Activated B cell treated with CpG ODN at 0.5 μM for 24 hours (primary cell): ENCODE data around the gene VSTM4. TPM values are rescaled to one million over a fixed set of nuclear protein-coding genes. Genes with fewer than 3 reads are reported as not detected.

ENCODE experiments used
- ATAC-seq: fragments of 200-7000 bp; cut with Tn5 transposase; one replicate; pipeline ENCODE4 v1.10.0; 2021; ENCODE audit warnings: low read depth, mild to moderate bottlenecking, moderate library complexity
- CTCF ChIA-PET: fragments of 350-600 bp; sonication (Branson Sonifier 250); formaldehyde crosslinking; loops from one replicate; lab custom pipeline; 2021; ENCODE audit warnings: antibody characterized with exemption; lab: Charles Lee
- POLR2A ChIA-PET: fragments of 350-600 bp; sonication (Branson Sonifier 250); formaldehyde crosslinking; loops from one replicate; lab custom pipeline; 2021; ENCODE audit warnings: antibody characterized with exemption; lab: Charles Lee
- DNase-seq: peaks from one replicate; pipeline ENCODE4 v3.0.0; 2022
- H3K27ac Mint-ChIP-seq: one replicate; pipeline ENCODE4 v1.8.0; 2020; ENCODE audit warnings: mixed read lengths
- H3K27me3 Mint-ChIP-seq: one replicate; pipeline ENCODE4 v1.8.0; 2021; ENCODE audit warnings: mixed read lengths
- H3K36me3 Mint-ChIP-seq: one replicate; pipeline ENCODE4 v1.8.0; 2021; ENCODE audit warnings: low read depth, mixed read lengths
- H3K4me1 Mint-ChIP-seq: one replicate; pipeline ENCODE4 v1.8.0; 2021; ENCODE audit warnings: mixed read lengths
- H3K4me3 Mint-ChIP-seq: one replicate; pipeline ENCODE4 v1.8.0; 2020; ENCODE audit warnings: mild to moderate bottlenecking, mixed read lengths
- H3K9me3 Mint-ChIP-seq: one replicate; pipeline ENCODE4 v1.8.0; 2020; ENCODE audit warnings: mixed read lengths
- CTCF ChIP-seq: fragments of 200-600 bp; IDR thresholded peaks from one replicate; pipeline ENCODE4 v1.8.0; 2022; ENCODE audit warnings: antibody characterized with exemption, mild to moderate bottlenecking
- intact Hi-C: fragments of 100-400 bp; cut with micrococcal nuclease; formaldehyde crosslinking; loops from one replicate; pipeline ENCODE4 v1.15.1; 2024
- total RNA-seq: library from RNA; stranded (reverse); gene quantifications from 2 replicates; pipeline ENCODE4 v1.2.3, GENCODE V29; 2022

VSTM4 gene
- total RNA-seq, 1 donor from 2014 or later, result not detected

DNA sequence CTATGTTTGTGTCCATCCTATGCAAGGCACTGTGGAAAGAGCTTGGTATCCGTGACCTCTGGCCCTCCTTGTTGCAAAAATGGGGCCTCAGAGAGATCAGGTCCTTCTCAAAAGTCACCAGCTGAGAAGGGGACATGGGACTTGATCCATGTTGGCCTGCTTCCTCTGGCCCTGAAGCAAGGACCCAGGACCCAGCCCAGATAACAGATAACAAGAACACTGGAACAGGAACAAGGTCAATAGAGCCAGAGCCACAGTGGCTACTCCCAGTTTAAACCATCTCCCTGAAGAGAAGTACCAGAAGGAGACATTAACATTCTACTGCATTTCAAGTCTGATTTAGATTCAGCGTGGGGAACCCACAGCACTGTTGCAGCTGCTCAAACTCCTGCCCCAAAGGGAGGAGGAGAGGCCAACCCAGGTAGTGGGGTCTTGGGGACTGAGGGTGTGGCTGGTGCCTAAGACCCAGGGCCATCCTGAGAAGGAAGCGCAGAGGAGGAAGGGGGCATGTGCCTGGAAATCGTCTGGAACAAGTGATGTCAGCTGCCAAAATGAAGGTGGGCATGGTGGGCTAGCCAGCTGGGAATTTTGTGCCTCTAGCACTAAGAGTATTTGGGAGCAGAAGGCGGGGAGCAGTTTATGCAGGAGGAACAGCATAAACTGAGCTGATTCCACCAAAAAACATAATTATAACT lies 61.2 kb downstream of the VSTM4 start:
- peaks cover 16% of the 10 kb centered on the region for H3K27me3 Mint-ChIP-seq
- ChIA-PET POLR2A (no interaction called here), CTCF (no interaction called here)
- no peak overlapping the region for H3K4me3 Mint-ChIP-seq
- no peak for DNase-seq
- no peak for TF ChIP-seq CTCF
- H3K9me3 Mint-ChIP-seq, result no peaks in the 10 kb centered on the region
- ATAC-seq, result no peak
- H3K27ac Mint-ChIP-seq, result no peak overlapping the region
- H3K4me1 Mint-ChIP-seq, result no peaks in the 10 kb centered on the region
- no peaks in the 10 kb centered on the region for H3K36me3 Mint-ChIP-seq
- intact Hi-C loops, result no loop called here

DNA sequence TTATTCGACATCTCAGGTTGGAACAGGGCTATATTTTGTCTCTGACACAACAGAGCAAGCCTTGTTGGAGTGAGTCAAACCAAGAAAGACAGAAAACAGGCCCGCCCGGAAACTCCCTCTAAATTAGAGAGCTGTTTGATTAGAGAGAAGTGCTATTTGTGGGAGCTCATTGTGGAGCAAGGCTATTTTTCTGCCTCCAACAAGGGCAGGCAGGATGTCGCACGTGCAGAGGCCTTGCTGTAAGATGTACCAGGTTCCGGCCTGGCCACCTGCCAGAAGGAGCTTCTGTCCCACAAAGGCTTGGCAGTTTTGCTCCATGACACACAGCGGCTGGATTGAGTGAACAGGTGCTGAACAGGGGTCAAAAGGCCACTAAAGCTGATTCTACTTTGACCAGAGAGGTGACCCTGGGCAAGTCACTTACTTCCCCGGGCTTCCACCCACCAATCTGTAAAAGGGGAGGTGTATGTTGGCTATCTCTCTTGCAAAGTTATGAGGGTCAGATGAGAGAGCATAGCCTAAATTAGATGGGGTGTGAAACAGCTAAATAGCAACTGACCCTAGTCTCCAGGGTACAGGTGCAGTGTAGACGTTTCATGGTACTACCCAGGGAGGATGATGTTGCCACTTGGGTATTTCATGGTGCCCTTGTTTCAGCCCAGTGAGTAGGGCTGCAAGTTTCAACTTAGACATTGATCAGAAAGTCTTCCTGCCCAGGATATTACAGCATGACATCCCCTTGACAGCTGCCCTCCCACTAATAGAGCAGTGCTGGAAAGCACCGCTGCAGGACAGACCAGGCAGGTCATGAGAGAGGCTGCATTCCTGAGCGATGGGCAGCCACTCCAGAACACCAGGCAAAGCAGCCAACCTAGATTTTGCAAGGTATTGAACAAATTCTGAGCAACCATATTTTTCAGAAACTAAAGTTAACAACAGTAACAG lies 62.0 kb downstream of the VSTM4 start:
- Mint-ChIP-seq H3K36me3 (no peaks in the 10 kb centered on the region), H3K27ac (no peak overlapping the region), H3K4me1 (no peaks in the 10 kb centered on the region), H3K9me3 (no peaks in the 10 kb centered on the region), H3K27me3 (peaks cover 16% of the 10 kb centered on the region), H3K4me3 (no peak overlapping the region)
- no peak for ATAC-seq
- intact Hi-C loops, result no loop called here
- TF ChIP-seq CTCF, result no peak
- ChIA-PET CTCF (no interaction called here), POLR2A (no interaction called here)
- no peak for DNase-seq

DNA sequence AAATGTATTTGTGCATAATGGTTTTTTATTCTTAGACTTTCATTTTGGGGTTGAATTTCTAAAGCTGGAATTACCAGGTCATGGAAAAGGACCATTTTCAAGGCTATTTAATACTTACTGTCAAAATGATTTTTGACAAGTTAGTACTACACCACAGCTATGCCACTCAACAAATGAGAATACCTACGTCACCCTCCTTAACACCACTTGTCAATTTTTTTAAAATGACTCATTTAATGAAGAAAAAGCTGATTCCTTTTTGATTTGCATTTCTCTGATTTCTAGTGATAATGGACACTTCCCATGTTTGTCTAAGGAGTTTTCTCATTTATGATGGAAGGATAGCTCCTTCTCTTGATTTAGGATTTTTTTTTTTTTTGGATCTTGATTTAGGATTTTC lies 63.3 kb downstream of the VSTM4 start:
- peaks cover 16% of the 10 kb centered on the region for H3K27me3 Mint-ChIP-seq
- no peak for TF ChIP-seq CTCF
- no peaks in the 10 kb centered on the region for H3K4me1 Mint-ChIP-seq
- no peaks in the 10 kb centered on the region for H3K9me3 Mint-ChIP-seq
- ChIA-PET CTCF (no interaction called here), POLR2A (interaction anchor here (0.6 kb wide), 1 partner anchor 414 kb away, joined by 3 read pairs; no protein-coding TSS in a partner anchor)
- DNase-seq (no peak), ATAC-seq (no peak)
- no peaks in the 10 kb centered on the region for H3K36me3 Mint-ChIP-seq
- H3K4me3 Mint-ChIP-seq, result no peak overlapping the region
- H3K27ac Mint-ChIP-seq, result no peak overlapping the region
- intact Hi-C loops, result no loop called here

- ChIA-PET POLR2A (no interaction called here), CTCF (no interaction called here)
- Mint-ChIP-seq H3K9me3 (no peaks in the 10 kb centered on the region), H3K4me1 (no peaks in the 10 kb centered on the region), H3K36me3 (no peaks in the 10 kb centered on the region), H3K27me3 (peaks cover 13% of the 10 kb centered on the region), H3K4me3 (no peak overlapping the region), H3K27ac (no peak overlapping the region)
- intact Hi-C loops, result no loop called here
- no peak for ATAC-seq
- no peak for DNase-seq
- no peak for TF ChIP-seq CTCF
These were observed 64.4 kb downstream of the VSTM4 start for GRCh38 chr10:49050906-49051305.

DNA sequence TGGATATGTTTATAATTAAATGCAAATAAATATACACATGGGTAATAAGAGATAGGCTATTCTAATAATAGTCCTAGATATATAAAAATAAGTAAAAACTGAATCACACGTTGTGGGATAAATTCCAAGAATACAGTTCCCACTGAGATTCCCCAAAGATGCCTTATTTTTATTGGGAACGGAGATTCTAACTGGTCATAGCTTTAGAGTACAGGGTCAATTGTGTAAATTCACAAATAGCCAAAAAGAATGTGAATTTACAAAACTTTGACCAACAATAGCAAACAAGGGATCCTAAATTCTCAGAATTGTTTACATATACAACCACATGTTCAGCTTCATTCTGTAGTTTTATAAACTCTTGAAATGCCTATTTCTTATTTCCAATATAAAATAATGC lies 65.0 kb downstream of the VSTM4 start:
- DNase-seq (no peak), ATAC-seq (no peak)
- Mint-ChIP-seq H3K36me3 (no peaks in the 10 kb centered on the region), H3K9me3 (no peaks in the 10 kb centered on the region), H3K27me3 (peaks cover 12% of the 10 kb centered on the region), H3K4me1 (no peaks in the 10 kb centered on the region), H3K4me3 (no peak overlapping the region), H3K27ac (no peak overlapping the region)
- no peak for TF ChIP-seq CTCF
- CTCF ChIA-PET, result no interaction called here
- POLR2A ChIA-PET, result no interaction called here
- intact Hi-C loops, result no loop called here
